Hepatocyte (in vitro differentiated cells): ENCODE measurements around the gene MOV10L1.

Experiments used
- CTCF ChIP-seq: fragments of 200-600 bp; sonication (generic); IDR thresholded peaks from 2 replicates; pipeline ENCODE4 v1.5.1; 2016; ENCODE audit warnings: antibody characterized with exemption, mild to moderate bottlenecking; ENCODE audit not compliant: poor library complexity
- EZH2 ChIP-seq: fragments of 200-600 bp; sonication (generic); IDR thresholded peaks from 2 replicates; pipeline ENCODE4 v1.6.1; 2016; ENCODE audit warnings: antibody characterized with exemption, mild to moderate bottlenecking, borderline replicate concordance
- EZH2phosphoT487 ChIP-seq: fragments of 200-600 bp; sonication (generic); IDR thresholded peaks from one replicate; pipeline ENCODE4 v1.6.1; 2018; ENCODE audit warnings: antibody characterized with exemption, mild to moderate bottlenecking, low read depth, moderate library complexity; ENCODE audit not compliant: unreplicated experiment, severe bottlenecking

GRCh38 chr22:50074056-50074455 is 15.8 kb upstream of the MOV10L1 start:
- TF ChIP-seq EZH2: no peak
- no peak for TF ChIP-seq CTCF
- TF ChIP-seq EZH2phosphoT487: no peak
